GM18511 (cell line): ENCODE results near the gene AP2A2.

Source experiments
- ATAC-seq: cut with Tn5 transposase; IDR thresholded peaks from one replicate; pipeline ENCODE4 v1.9.1; 2021; ENCODE audit warnings: mild to moderate bottlenecking, moderate library complexity; ENCODE audit not compliant: unreplicated experiment

The AP2A2 gene

GRCh38 chr11:924406-925157, 1.1 kb upstream of the AP2A2 start:
- ATAC-seq = no peak

- no peak for ATAC-seq
These were observed 543 bp upstream of the AP2A2 start for GRCh38 chr11:925158-925495.

GRCh38 chr11:926341-926916, 759 bp downstream of the AP2A2 start:
- ATAC-seq = no peak

DNA sequence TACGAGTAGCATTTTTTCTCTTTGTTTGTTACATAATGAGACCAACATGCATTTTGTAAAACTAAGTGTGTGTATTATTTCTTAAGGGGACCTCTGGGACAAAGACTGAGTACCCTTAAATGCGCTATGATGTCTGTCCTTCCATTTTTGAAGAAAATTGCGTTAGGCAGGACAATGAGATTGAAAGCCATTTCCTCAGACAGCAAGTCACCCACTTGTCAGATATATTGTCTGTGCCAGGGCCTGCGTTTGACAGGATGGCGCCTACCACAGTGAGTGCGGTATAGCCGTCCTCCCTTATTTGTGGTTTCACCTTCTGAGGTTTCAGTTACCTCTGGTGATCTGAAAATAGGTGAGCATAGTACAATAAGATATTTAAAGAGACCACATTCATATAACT, 2.2 kb downstream of the AP2A2 start:
- ATAC-seq = no peak

- no peak for ATAC-seq
These were observed 3.1 kb downstream of the AP2A2 start for GRCh38 chr11:928786-929185.

GRCh38 chr11:929405-929804, 3.7 kb downstream of the AP2A2 start:
- ATAC-seq = no peak

DNA sequence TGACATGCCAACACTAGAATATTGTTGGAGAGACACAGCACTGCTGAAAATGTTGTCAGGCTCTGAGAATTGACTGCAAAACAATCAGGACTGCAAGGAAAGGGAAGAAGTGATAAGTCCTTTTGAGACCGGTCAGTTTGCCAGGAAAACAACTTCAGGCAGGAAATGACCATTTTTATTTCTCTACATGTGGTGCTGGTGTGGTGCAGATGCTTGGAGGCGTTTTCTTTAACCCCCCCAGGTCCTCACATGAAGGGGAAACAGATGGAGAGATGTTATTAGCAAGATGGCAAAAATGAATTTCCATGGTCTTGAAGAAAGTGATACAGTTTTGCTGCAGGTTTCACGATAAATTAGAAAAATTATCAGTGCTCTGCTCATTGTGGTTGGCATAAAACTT, 5.7 kb downstream of the AP2A2 start:
- no peak for ATAC-seq

GRCh38 chr11:932435-932834, 6.8 kb downstream of the AP2A2 start:
- no peak for ATAC-seq

DNA sequence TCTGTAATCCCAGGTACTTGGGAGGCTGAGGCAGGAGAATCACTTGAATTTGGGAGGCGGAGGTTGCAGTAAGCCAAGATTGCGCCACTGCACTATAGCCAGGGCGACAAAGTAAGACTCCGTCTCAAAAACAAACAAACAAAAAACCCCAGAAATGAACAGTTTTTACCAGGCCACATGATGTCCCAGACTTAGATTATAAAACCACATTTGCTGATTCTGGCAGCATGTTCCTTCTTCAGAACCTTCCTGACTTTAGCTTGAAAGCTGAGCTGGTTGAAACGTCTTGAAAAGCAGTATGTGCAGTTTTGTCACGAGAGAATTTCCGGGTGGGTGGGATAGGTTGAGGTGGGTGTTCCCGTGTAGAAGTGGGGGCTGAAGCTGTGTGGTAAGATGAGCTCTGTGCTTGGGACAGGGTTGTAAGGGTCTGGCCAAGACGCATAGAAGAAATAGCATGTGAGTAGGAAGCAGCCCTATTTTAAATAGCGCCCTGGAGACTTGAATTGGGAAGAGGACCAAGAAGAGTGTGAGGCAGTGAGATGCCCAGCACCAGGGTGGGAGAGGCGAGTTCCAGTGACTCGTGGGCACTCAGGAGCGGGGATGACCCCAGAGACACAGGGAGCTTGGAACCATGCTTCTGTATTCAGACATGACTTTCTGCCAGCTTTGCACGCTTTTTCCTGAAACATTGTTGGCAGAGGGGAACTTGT, 7.6 kb downstream of the AP2A2 start:
- ATAC-seq = no peak

GRCh38 chr11:933936-934335, 8.3 kb downstream of the AP2A2 start:
- ATAC-seq = no peak

- ATAC-seq = no peak
These were observed 8.9 kb downstream of the AP2A2 start for GRCh38 chr11:934527-934926.

- no peak for ATAC-seq
These were observed 10.5 kb downstream of the AP2A2 start for GRCh38 chr11:936199-936598.

DNA sequence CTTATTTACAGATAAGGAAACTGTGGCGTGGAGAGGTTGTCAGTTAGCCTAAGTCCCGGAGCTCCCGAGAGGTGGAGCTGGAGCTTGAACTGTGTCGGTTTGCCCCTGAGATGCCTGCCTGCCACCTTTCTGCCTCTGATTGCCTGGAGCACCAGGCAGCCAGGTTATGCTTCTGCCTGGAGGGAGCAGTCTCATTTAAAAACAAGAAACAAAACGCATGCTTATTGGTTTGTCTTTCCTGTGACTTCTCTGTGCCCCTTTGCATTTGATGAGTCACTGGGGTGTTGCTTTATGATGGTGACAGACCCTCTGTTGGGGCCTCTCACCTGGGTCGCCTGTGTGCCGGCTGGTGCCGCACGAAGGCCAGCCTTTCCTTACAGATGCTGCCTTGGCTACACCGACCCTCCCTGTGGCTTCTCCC, 12.2 kb downstream of the AP2A2 start:
- no peak for ATAC-seq

DNA sequence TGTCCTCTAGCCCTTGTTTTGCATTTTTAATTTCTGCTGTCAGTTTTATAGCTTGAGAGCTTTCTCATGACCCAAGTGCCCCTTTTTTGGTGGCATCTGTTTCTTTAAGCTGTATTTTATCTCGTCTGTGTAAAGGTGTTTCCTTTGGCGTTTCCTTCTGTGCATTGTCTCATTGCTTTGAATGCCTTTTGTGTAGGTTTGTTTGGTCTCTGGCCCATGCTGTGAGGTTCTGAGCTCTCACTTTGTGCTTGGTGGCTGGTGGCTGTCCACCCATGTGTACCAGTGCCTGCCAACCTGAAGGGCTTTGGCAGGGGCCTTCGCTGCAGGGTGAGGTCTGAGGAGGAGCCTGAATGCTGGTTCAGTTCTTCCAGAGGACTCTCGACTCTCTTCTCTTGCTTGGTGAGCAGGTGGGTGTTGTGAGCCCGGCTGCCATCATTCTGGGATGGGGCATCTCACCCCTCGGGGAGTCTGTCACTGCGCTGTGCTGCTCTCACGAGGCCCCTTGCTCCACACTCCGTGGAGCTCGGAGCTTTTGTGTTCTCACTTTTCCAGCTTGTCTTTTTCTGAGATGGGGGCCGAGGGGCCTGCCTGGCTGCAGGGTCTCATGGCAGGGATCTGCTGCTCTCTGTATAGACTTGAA, 14.9 kb downstream of the AP2A2 start:
- ATAC-seq = no peak

GRCh38 chr11:942823-943222, 17.2 kb downstream of the AP2A2 start:
- ATAC-seq = no peak

- ATAC-seq = no peak
These were observed 19.2 kb downstream of the AP2A2 start for GRCh38 chr11:944711-945470.

GRCh38 chr11:945986-946385, 20.3 kb downstream of the AP2A2 start:
- no peak for ATAC-seq

- ATAC-seq = no peak
These were observed 22.1 kb downstream of the AP2A2 start for GRCh38 chr11:947744-948143.

DNA sequence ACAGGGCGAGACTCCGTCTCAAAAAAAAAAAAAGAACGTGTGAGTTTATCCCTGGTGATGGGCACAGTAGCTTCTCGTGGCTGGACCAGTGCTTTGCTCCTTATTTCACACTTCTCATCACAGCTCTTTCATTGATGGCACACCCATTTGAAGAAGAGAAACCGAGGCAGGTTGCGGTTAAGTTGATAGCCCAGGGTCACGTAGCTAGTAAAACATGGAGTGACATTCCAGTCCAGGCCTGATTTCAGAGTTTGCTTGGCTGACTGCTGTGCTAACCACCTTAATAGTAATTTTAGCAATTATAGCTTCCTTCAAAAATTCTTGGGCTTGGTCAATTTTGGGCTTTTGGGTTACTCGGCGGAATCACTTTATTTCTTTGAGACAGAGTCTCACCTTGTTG, 25.8 kb downstream of the AP2A2 start:
- no peak for ATAC-seq

DNA sequence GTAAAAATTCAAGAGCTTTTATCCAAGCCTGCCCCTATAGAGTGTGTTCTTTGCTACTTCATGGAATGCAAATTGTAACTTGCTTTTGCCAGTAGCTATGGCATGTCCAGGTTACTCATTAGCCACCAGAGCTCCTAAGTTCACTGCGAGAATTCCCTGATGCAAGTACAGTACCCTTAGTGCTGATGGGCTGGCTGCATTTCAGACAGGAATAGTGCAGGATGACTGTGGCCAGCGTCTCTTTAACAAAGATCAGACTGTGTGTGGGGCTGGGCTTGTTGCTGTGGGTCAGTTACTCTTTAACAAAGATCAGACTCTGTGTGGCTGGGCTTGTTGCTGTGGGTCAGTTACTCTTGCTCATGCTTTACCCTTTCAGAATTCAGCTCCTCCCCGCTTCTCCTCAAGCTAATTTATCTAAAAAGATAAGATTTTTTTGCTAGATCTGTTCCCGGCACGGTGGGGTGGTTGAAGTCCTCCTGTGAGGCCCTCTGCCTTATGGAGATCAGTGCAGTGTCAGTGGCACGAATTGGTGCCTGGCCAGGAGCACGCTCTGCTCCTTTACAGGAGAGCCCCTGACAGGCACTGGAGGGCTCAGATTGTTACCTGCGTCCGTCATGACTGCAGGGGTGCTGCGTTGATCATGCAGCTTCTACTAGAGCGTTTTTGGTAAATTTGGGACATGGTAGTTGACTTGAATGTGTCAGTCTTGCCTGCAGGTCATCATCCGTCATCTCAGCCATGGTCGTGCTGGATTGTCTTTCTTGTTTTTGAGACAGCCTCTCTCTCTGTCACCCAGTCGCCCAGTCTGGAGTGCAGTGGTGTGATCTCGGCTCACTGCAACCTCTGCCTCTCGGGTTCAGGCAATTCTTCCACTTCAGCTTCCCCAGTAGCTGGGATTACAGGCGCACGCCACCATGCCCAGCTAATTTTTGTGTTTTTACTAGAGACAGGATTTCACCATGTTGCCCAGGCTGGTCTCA, 27.0 kb downstream of the AP2A2 start:
- no peak for ATAC-seq
